NCI-H460 (cell line): ENCODE data around the gene SP2. TPM values are rescaled to one million over a fixed set of nuclear protein-coding genes. Genes with fewer than 3 reads are reported as not detected.
"Not testable (repeated sequence)": the region's sequence is repeated elsewhere in the genome, so short reads cannot be mapped to it uniquely, and the experiment has no call there.

Source experiments
- DNase-seq: peaks from one replicate; pipeline ENCODE4 v3.0.0-alpha.2; 2016; ENCODE audit warnings: low read depth; ENCODE audit errors: extremely low read depth
- total RNA-seq: library from RNA; depleted of rRNA; stranded (reverse); fragments of >200 nt; shearing (Covaris generic); gene quantifications from 2 replicates; pipeline ENCODE4 v1.2.3, GENCODE V29; 2014

SP2 gene
- total RNA-seq, 1 experiment from 2014 or later, result 2.4 TPM

DNA sequence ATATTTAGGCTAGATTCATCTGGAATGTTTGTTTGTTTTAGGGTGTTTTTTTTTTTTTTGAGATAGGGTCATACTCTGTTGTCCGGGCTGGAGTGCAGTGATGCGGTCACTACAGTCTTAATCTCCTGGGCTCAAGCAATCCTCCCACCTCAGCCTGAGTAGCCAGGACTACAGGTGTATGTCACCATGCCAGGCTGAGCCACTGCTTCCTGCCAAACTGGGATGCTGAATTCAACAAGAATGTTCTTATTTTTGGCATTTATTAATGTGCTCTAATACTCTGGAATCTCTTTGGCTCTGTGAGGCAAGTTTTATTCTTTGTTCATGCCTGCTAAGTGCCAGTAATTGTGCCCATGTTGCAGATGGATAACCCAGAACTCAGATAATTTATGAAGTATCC is 21.5 kb downstream of the SP2 start:
- DNase-seq, result no peak

DNA sequence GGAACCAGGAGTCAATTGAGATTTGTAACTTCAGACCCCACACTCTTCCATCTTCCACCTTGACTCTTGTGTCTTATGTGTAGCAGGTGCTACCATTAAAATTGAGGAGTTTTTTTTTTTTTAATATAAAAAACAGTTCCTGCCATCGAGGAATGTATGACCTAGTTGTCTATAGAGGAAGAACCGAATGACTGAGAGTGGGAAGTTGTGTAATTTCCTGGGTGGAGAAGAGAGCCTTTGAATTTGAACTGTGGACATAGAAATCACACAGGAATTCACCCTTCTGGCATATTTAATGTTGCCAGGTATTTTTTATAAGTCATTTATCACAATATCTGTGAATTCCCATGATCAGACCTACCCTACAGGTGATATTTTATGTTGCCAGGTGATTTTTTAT is 22.0 kb downstream of the SP2 start:
- no peak for DNase-seq

DNA sequence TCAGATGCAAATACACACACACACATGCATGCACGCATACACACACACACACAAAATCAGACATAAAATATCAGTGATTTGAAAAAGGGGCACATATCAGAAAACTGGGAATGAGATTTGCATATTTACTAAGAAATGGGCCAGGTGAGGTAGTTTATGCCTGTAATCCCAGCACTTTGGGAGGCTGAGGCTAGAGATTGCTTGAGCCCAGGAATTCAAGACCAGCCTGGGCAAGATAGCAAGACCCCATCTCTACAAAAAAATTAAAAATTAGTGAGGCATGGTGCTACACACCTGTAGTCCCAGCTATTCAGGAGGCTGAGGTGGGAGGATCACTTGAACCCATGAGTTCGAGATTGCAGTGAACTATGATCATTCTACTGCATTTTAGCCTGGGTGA is 23.0 kb downstream of the SP2 start:
- DNase-seq, result no peak

DNA sequence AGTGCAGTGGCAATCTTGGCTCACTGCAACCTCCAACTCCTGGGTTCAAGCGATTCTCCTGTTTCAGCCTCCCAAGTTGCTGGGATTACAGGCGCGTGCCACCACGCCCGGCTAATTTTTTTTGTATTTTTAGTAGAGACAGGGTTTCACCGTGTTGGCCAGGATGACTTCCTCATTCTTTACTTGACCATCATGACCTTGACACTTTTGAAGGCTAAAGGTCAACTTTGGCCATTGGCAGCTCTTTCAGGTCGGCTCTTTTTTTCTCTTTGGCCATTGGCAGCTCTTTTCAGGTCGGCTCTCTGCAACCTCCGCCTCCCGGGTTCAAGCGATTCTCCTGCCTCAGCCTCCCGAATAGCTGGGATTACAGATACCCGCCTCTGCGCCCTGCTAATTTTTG is 23.9 kb downstream of the SP2 start:
- not testable (repeated sequence) for DNase-seq

DNA sequence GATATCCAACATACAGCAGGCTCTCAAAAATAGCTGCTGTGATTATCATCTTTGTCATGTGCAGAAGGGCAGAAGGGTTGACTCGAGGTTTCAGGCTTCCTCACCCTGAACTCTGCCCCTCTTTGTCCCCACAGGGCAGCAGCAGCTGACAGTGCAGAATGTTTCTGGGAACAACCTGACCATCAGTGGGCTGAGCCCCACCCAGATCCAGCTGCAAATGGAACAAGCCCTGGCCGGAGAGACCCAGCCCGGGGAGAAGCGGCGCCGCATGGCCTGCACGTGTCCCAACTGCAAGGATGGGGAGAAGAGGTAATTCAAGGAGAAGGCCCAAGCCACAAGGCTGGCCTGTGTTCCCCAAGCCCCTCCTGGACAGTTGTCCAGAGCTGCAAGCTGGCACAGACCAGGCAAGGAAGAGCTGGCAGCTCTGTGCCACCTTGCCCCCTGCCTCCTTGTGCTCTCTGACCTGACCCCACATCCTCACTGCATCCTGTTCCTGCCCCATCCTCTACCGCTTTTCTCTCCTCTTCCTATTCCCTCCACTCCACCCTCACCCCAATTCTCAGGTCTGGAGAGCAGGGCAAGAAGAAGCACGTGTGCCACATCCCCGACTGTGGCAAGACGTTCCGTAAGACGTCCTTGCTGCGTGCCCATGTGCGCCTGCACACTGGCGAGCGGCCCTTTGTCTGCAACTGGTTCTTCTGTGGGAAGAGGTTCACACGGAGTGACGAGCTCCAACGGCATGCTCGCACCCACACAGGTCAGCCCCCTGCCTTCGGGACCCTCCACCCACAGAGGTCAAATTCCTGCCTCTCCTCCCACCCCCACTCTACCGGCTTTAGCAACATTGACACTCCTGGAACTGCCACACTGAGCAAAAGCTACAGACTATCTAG is 29.0 kb downstream of the SP2 start:
- DNase-seq, result no peak

DNA sequence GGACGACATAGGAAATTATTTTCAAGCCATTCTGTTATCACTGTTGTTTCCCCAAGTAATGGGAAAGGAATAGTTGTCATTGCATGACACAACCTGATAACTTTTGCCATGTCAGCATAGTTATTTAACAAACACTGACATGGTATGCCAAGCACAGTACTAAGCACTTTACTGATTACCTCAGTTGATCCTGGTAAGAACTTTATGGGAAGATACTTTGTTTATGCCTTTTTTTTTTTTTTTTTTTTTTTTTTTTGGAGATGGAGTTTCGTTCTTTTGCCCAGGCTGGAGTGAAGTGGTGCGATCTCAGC is 29.6 kb downstream of the SP2 start:
- DNase-seq, result no peak

DNA sequence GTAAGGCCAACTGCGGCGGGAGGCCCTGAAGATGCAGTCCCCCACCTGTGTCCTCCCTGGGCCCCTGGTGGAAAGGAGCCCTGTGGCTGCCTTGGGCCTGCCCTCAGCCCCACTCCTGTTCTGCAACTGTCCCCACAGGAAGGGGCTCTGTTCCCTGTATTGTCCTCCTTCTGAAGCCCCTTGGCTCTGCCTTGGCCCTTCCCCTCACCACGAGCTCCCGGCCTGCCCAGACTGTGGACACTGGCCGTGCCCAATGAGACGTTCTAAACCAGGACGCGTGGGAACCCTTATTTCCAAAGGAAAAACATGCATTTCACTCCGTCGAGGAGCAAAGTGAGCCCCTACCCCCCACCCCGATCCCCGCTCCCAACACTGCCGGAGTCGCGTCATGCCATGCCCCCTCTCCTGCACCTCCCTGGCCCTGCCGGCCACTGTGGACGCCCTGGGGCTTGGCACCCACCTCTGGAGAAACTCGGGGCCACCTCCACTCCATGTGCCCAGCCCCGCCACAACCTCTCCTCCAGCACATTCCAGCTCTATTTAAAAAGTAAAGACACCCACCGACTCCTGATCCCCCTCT is 31.9 kb downstream of the SP2 start:
- no peak for DNase-seq

DNA sequence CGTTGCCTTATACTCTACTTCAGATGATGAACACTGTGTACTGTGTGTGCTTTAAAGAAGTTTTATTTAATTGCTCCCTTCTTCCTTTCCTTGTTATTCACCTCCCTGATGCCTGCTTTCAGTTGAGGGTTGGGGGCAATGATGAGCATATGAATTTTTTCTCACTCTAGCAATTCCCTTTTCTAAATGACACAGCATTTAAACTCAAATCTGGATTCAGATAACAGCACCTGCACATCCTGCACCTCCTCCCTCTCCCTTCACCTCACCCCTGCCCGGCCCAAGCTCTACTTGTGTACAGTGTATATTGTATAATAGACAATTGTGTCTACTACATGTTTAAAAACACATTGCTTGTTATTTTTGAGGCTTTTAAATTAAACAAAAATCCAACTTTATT is 32.4 kb downstream of the SP2 start:
- no peak for DNase-seq

DNA sequence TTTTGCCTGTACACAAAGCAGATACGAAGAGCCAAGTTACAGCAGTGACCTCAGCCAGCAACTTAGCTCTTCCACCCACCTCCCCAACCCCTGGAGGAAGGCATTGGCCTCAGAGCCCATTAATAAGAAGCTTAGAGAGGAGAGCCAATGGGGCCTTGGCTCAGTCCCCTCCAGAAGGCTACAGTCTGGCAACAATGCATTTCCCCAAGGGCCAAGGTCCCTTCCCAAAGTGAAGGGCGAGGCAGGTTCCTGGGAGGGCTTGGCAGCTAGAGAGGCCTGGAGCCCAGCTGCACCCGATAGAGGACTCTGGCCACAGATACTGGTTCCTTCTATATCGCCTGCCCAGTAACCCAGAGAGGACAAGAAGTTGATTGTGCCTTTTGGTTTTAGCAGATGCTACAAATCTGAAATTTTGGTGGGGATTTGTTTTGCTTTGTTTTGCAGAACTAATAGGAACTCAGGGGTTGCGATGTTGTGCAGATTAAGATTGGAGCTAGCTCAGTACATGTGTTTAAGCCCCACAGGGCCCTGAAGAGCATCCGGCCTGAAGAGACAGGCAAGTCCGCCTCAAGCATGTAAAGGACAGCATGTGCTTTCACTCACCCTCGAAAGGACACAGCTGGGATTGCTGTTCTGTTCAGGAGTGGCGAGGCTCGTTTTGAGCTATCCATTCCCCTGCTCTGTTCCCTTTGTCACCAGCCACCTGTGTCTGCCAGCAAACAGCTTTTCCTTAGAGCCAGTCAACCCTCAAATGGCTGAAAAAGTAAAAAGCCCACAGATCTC is 33.4 kb downstream of the SP2 start:
- DNase-seq, result no peak

DNA sequence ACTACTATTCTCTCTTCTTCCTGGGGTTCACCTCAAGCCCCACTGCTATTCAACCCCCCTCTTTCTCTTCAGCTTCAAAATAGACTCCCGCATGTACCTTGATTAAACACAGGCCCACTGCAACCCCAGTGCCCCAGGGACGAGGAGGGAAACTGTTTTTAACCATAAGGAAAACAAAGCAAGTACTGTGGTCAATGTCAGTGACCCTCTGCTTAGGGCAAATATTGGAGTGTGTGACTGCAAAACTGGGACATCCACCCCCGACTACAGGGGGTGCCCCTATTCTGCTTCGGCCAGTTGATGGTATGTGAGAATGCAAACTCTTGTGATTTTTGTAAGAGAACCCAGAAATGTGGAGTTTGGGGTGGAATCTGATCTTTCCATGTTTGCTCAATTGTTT is 35.8 kb downstream of the SP2 start:
- no peak for DNase-seq

DNA sequence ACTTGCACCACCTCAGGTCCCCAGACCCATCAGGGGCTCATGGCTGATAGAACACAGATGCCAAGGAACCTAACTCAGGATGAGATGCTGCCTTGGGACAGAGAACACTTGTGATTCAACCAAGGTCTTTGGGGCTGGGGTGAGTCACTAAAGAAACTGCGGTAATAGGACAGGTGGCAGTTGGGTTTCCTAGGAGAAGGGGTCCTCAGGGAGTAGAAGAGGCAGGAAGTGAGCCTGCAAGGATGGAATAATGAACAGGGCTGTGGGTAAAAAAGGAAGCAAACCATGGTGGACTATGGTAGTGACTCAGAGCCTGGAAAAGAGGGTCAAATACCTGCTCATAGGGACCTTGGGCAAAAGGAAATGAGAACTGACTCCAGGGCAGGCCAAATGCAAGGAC is 38.8 kb downstream of the SP2 start:
- DNase-seq, result no peak

DNA sequence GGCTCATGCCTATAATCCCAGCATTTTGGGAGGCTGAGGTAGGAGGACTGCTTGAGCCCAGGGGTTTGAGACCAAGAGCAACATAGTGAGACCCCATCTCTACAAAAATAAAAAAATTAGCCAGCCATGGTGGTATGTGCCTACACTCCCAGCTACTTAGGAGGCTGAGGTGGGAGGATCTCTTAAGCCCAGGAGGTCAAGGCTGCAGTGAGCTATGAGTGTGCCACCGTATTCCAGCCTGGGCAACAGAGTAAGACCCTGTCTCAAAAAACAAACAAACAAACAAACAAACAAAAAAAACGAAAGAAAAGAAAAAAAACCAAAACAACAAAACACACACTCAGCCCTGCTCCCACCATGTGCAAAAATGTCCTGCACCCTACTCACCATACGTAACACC is 39.4 kb downstream of the SP2 start:
- DNase-seq, result not testable (repeated sequence)

DNA sequence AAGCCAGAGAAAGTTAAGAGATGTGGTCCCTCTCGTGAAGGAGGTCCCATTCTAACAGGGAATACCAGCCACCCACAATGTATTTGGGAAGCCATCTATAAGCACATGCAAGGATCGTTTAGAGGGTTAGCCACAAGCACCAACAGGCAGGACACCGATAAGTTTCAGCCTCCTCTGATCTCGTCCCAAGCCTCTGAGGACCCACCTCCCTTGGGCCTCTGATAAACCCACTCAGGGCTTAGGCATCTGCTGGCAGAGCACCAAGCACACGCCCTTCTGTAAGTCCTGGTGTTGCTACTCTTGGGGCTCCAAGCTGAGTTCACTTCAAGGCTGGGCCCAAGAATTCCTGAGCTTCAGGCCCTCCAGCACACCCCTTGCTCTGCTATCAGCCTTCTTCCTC is 39.9 kb downstream of the SP2 start:
- DNase-seq, result peak; percentile 25

DNA sequence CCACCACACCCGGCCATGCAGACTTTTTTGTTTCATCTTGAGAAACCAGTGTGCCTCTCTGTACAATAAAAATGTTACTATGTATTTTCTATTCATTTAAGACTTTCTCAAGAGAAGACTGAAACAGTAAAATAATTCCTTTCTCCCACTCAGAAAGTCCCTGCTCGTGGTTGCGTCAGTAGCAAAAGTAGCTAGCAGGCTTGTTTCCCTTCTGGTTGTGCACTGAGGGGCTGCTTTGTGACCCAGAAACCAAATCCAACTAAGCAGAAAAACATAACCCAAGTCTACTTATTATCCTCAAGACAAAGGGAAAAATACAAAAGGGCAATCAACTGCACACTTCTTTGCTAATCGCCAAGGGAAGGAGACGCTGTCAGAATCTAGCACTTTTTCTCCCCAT is 41.9 kb downstream of the SP2 start:
- no peak for DNase-seq

DNA sequence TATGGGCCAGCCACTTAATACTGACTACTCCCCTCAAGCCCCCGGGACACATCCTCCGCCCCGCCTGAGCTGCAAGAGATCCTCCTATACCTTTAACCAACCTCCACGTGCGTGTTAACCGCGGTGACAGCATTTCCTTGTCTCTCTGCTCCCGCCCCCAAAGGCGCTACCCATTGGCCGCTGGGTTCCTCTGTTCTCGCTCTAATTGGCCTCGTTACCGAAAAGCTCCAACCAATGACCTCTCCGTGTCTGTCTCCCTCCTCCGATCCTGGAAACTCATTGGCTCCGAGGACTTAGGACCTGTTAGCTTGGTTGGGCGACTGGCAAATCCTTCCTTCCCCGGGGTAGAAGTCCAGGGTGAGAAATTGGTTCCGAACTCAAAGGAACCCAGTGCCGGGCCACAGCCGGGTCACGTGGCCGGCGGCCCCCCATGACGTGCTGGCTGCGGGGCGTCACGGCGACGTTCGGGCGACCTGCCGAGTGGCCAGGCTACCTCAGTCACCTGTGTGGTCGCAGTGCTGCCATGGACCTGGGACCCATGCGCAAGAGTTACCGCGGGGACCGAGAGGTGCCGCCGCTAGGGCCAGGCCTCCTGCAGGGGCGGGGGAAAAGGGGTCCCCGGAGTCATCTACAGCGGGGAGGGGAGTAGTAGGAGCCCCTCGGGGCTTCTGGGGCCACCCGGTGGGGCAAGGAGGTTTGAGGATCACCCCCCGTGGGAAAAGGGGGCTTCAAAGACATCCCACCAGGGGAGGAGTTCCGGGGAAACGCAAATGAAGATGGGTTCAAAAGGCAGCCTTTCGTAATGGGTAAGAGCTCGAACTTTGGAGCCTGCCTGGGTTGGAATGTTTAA is 45.4 kb downstream of the SP2 start, which contains the start of gene PNPO:
Gene PNPO (plus strand): TSS at position 326 of the 850 bp plus-strand sequence. CDS start 105 bp downstream, at position 431.
- DNase-seq, result peak; percentile 98

DNA sequence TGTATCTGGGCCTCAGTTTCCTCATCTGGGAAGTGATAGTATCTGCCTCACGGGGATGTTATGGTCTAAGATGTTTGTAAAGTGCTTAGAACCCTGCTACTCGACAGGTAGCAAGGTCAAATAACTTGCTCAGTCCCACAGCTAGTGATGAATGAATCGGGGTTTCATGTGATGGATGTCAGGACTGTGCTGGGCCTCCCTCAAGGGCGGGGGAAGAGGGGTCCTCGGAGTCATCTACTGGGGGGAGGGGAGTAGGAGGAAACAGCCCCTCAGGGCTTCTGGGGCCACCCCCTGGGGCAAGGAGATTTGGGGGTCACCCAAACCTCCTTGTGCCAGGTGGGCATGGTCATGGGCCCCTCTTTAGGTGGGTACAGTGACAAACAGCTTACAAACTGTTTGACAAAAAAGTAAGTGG is 46.1 kb downstream of the SP2 start:
- DNase-seq, result no peak

DNA sequence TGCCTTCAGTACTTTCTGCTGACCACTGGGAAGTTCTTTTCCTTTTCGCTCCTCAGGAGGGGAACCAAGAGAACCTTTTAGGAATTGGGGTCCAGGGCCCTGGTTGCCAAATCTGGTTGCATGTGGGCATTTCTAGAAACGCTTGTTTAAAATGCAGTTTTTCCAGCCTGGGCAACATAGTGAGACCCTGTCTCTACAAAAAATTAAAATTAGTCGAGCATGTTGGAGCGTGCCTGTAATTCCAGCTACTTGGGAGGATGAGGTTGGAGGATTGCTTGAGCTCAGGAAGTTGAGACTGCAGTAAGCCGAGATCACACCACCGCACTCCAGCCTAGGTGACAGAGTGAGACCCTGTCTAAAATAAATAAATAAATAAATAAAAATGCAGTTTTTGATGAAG is 46.5 kb downstream of the SP2 start:
- DNase-seq, result no peak

DNA sequence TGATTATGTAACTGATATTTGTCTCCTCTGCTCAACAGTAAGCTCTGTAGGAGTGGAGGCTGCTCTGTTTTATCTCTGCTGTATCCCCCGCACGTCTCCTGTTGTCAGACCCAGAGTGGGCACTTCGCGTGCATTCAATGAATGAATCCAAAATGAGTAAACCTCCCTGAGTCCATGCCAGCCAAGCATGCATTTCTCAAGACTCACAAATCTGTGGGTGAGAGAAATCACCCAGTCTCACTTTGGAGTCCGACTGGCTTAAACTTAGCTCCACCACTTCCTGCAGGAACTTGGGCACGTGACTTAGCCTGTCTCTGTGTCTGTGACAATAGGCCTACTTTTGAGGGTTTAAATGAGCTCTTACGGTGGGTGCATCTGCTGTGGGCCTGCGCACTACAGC is 49.0 kb downstream of the SP2 start:
- no peak for DNase-seq

DNA sequence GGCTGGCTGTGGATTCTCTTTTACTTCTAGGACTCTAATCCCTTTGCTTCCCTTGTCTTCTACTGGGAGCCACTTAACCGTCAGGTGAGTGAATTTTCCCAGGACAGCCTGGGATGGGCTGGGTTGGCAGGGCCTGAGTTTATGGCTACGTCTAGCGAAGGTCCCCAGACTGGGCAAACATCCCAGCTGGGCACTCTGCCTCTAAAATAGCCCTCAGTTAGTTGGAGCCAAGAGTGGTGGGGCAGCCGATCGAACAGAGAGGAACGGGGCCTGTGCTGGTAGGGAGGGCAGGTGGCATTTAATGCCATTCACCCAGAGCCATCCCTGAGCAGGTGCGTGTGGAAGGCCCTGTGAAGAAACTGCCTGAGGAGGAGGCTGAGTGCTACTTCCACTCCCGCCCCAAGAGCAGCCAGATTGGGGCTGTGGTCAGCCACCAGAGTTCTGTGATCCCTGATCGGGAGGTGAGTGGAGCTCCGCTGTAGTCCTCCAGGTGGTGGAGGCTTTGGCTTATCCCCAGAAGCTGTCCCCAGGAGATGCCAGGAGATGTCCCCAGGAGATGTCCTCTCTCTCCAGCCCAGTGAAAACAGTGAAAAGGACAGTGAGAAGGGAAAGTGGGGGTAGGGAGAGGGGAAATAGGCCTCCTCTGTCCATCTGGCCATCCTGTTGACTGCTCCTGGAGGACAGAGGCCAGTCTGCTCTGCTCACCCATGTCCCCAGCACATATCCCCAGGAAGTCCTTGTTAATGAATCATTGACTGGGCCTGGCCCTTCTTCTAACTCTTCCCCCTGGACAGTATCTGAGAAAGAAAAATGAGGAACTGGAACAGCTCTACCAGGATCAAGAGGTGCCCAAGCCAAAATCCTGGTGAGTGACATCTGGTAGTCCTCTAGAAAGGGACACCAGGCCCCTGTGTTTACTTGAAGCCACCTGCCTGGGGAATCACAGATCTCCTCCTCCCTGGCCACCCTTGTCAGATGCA is 49.8 kb downstream of the SP2 start:
- no peak for DNase-seq

DNA sequence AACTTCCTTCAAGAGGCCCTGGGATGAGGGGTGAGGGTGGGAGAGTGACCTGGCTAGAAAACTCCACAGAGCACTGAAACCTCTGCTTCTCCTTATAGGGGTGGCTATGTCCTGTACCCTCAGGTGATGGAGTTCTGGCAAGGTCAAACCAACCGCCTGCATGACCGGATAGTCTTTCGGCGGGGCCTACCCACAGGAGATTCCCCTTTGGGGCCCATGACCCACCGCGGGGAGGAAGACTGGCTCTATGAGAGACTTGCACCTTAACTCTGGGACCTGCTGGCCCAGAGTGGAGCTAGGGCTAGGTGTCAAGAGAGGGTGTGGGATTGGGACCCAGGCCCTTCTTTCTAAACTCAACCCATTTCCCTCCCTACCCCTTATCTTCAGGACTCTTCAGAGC is 50.5 kb downstream of the SP2 start:
- DNase-seq, result no peak
